Erythroblast (primary cell): ENCODE results near the gene ASCC2.

ENCODE experiments used
- GATA1 ChIP-seq: IDR thresholded peaks from 2 replicates; pipeline ENCODE4 v1.6.1; 2011; ENCODE audit warnings: low read depth, mild to moderate bottlenecking, control low read depth, low read length, moderate library complexity
- POLR2A ChIP-seq: IDR thresholded peaks from 2 replicates; pipeline ENCODE4 v1.6.1; 2011; ENCODE audit warnings: mild to moderate bottlenecking, low read length

GRCh38 chr22:29806196-29806595, 31.9 kb downstream of the ASCC2 start:
- TF ChIP-seq POLR2A: no peak
- no peak for TF ChIP-seq GATA1
